Prostate gland (tissue), 2 donors: ENCODE measurements around the gene SRGAP1. TPM values are rescaled to one million over a fixed set of nuclear protein-coding genes. Genes with fewer than 3 reads are reported as not detected.

Experiments
- DNase-seq: peaks from one replicate; pipeline ENCODE4 v3.0.0-alpha.2; 2019; ENCODE audit warnings: low spot score
- H3K27ac ChIP-seq, 2 donors: fragments of 200-600 bp; sonication (generic); 2 replicates each; pipeline ENCODE4 v1.5.1; 2017 to 2019
- H3K27me3 ChIP-seq: fragments of 200-600 bp; sonication (generic); replicated peaks from 2 replicates; pipeline ENCODE4 v1.5.1; 2019; ENCODE audit not compliant: insufficient read depth
- H3K36me3 ChIP-seq, 2 donors: fragments of 200-600 bp; sonication (generic); 1 replicate in 1 of 2; 2 replicates in 1 of 2; pipeline versions ENCODE4 v1.5.1 to v1.8.1; 2017 to 2019
- H3K4me1 ChIP-seq: fragments of 200-600 bp; sonication (generic); replicated peaks from 2 replicates; pipeline ENCODE4 v1.5.1; 2019
- H3K4me3 ChIP-seq, 2 donors: fragments of 200-600 bp; sonication (generic); 2 replicates each; pipeline ENCODE4 v1.5.1; 2017 to 2019
- H3K9me3 ChIP-seq: fragments of 200-600 bp; sonication (generic); 2 replicates; pipeline ENCODE4 v1.5.1; 2017
- POLR2A ChIP-seq: fragments of 450-650 bp; IDR thresholded peaks from one replicate; pipeline ENCODE4 v1.6.1; 2016; ENCODE audit warnings: antibody characterized with exemption, mild to moderate bottlenecking
- POLR2AphosphoS5 ChIP-seq: sonication (generic); formaldehyde crosslinking; IDR thresholded peaks from one replicate; pipeline ENCODE4 v1.6.1; 2017; ENCODE audit warnings: antibody characterized with exemption
- WGBS: methylation state at CpG from one replicate; pipeline ENCODE4 v1.1.5; 2018; 5-methylcytosine and 5-hydroxymethylcytosine counted together
- intact Hi-C: fragments of 100-400 bp; cut with DNase I; formaldehyde crosslinking; loops from one replicate; pipeline ENCODE4 v1.14.2; 2022
- total RNA-seq, 2 donors: library from RNA; depleted of rRNA; stranded (reverse); fragments of >200 nt; gene quantifications; one replicate each; pipeline ENCODE4 v1.1.0, GENCODE V29; 2016
- TF ChIP-seq, protein P1 (sequence below), 4 experiments: fragments of 200-600 bp in 2 of 4; fragments of 450-650 bp in 2 of 4; sonication (generic) in 2 of 4; IDR thresholded peaks; 1 replicate in 3 of 4; 2 replicates in 1 of 4; pipeline ENCODE4 v1.5.1; 2016 to 2019; ENCODE audit warnings: antibody characterized with exemption in 4 of 4, mild to moderate bottlenecking in 2 of 4, moderate library complexity in 2 of 4

The SRGAP1 gene
- total RNA-seq, 2 donors from 2014 or later, result 4.6 to 16.1 TPM

- Histone ChIP-seq H3K9me3 (no peaks in the 10 kb centered on the region), H3K27me3 (no peaks in the 10 kb centered on the region), H3K4me3 (no peak overlapping the region), H3K27ac (no peak overlapping the region), H3K36me3 (no peaks in the 10 kb centered on the region), H3K4me1 (no peaks in the 10 kb centered on the region)
- no peak for DNase-seq
- intact Hi-C loops, result no loop called here
- TF ChIP-seq POLR2AphosphoS5 (no peak), POLR2A (no peak)
- TF ChIP-seq, protein P1, sequence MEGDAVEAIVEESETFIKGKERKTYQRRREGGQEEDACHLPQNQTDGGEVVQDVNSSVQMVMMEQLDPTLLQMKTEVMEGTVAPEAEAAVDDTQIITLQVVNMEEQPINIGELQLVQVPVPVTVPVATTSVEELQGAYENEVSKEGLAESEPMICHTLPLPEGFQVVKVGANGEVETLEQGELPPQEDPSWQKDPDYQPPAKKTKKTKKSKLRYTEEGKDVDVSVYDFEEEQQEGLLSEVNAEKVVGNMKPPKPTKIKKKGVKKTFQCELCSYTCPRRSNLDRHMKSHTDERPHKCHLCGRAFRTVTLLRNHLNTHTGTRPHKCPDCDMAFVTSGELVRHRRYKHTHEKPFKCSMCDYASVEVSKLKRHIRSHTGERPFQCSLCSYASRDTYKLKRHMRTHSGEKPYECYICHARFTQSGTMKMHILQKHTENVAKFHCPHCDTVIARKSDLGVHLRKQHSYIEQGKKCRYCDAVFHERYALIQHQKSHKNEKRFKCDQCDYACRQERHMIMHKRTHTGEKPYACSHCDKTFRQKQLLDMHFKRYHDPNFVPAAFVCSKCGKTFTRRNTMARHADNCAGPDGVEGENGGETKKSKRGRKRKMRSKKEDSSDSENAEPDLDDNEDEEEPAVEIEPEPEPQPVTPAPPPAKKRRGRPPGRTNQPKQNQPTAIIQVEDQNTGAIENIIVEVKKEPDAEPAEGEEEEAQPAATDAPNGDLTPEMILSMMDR (IDR thresholded peaks at IDR 0.05), result no peak
- WGBS, result 95% methylated on average over 3 of the region's 3 CpGs
Observed at GRCh38 chr12:63867053-63867452, 22.6 kb downstream of the SRGAP1 start.

DNA sequence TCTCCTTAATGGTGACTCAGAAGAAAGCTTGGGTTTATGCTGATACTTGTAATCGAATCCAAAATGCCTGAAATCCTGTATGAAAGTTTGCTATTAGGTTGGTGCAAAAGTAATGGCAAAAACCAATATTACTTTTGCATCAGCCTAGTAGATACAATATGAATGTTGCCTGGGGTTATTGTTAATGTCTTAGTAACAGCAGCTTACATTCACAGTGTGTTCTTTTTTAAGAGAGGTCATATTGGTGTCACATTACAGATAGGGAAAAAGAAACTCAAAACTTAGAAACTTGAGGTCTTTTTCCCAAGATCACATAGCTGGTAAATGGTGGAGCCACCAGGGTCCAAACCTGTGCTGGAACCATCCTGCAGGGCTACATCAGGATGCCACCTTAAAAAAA, 25.2 kb downstream of the SRGAP1 start:
- TF ChIP-seq, protein P1 (IDR thresholded peaks at IDR 0.05), result no peak
- TF ChIP-seq POLR2AphosphoS5, result no peak
- TF ChIP-seq POLR2A, result no peak
- no peak for DNase-seq
- no peaks in the 10 kb centered on the region for H3K27me3 ChIP-seq
- H3K4me1 ChIP-seq, result no peaks in the 10 kb centered on the region
- no peaks in the 10 kb centered on the region for H3K9me3 ChIP-seq
- 90% methylated on average over 1 of the region's 1 CpG for WGBS
- H3K36me3 ChIP-seq, result no peaks in the 10 kb centered on the region
- H3K4me3 ChIP-seq, result no peak overlapping the region
- intact Hi-C loops, result no loop called here
- no peak overlapping the region for H3K27ac ChIP-seq

GRCh38 chr12:63870838-63871237, 26.3 kb downstream of the SRGAP1 start:
- H3K27ac ChIP-seq, result no peak overlapping the region
- no peak for DNase-seq
- H3K9me3 ChIP-seq, result no peaks in the 10 kb centered on the region
- intact Hi-C loops, result no loop called here
- no peaks in the 10 kb centered on the region for H3K4me1 ChIP-seq
- TF ChIP-seq, protein P1 (IDR thresholded peaks at IDR 0.05), result no peak
- no peak for TF ChIP-seq POLR2AphosphoS5
- TF ChIP-seq POLR2A, result no peak
- H3K27me3 ChIP-seq, result no peaks in the 10 kb centered on the region
- H3K36me3 ChIP-seq, result no peaks in the 10 kb centered on the region
- no peak overlapping the region for H3K4me3 ChIP-seq
- 94% methylated on average over 4 of the region's 4 CpGs for WGBS

- 57% methylated on average over 3 of the region's 3 CpGs for WGBS
- Histone ChIP-seq H3K27ac (no peak overlapping the region), H3K36me3 (no peaks in the 10 kb centered on the region), H3K4me3 (no peak overlapping the region), H3K9me3 (no peaks in the 10 kb centered on the region), H3K4me1 (no peaks in the 10 kb centered on the region), H3K27me3 (no peaks in the 10 kb centered on the region)
- intact Hi-C loops, result no loop called here
- DNase-seq, result no peak
- TF ChIP-seq POLR2AphosphoS5, result no peak
Observed at GRCh38 chr12:63874897-63875480, 30.5 kb downstream of the SRGAP1 start.

DNA sequence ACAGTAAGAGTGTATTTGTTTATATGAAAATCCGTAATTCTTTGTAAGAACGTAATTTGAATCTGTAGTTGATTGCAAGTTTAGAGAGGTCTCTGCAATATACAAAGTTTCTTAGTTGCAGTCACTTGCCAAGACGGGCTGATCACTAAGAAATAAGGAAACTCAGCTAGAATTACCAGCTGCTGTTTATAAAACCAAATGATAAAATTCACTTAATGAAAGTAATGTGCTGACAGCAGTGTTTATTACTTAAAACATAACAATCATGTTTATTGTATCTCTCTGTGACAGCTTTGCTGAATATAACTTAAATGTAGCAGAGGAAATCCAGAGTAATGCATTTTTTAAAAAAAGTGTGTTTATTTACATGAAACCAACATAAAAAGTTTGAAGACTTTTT, 31.2 kb downstream of the SRGAP1 start:
- WGBS, result 47% methylated on average over 3 of the region's 3 CpGs
- no peaks in the 10 kb centered on the region for H3K36me3 ChIP-seq
- TF ChIP-seq POLR2A, result no peak
- no peak for TF ChIP-seq POLR2AphosphoS5
- TF ChIP-seq, protein P1 (IDR thresholded peaks at IDR 0.05), result no peak
- no peak for DNase-seq
- no peaks in the 10 kb centered on the region for H3K27me3 ChIP-seq
- H3K4me1 ChIP-seq, result no peaks in the 10 kb centered on the region
- H3K9me3 ChIP-seq, result no peaks in the 10 kb centered on the region
- no peak overlapping the region for H3K27ac ChIP-seq
- intact Hi-C loops, result no loop called here
- no peak overlapping the region for H3K4me3 ChIP-seq
